K562 (cell line): ENCODE data around the gene CDH18. TPM values are rescaled to one million over a fixed set of nuclear protein-coding genes. Genes with fewer than 3 reads are reported as not detected.

Experiments
- ATAC-seq: fragments of 200-7000 bp; cut with Tn5 transposase; 3 replicates; pipeline ENCODE4 v1.9.1; 2020; ENCODE audit warnings: moderate library complexity
- BruUV-seq: library from RNA; stranded (reverse); fragments of 400-500 nt; replicated peaks from 2 replicates; lab custom pipeline; 2021; lab: Mats Ljungman, UMichigan
- CTCF ChIA-PET: fragments of 300-600 bp; formaldehyde crosslinking; extraction: SDS; loops from one replicate; lab custom pipeline; 2021; ENCODE audit warnings: low intra/inter-chr PET ratio; lab: Yijun Ruan, JAX
- POLR2A ChIA-PET: fragments of 300-600, 350-650 bp; sonication (Branson Sonifier 250); formaldehyde crosslinking; extraction: SDS; loops from one replicate; lab custom pipeline; 2021; ENCODE audit warnings: antibody characterized with exemption, inconsistent platforms; lab: Yijun Ruan, JAX
- DNase-seq, 4 experiments: peaks; one replicate each; pipeline versions ENCODE4 v3.0.0 to v3.0.0-alpha.2; 2011 to 2018; ENCODE audit warnings: low spot score in 3 of 4, mixed read lengths in 3 of 4; ENCODE audit errors: extremely low read depth in 1 of 4
- FAIRE-seq: peaks from 2 replicates; lab custom pipeline; 2011; peaks lifted over from hg19 to GRCh38; lab: Jason Lieb, UNC
- H2AFZ ChIP-seq: 2 replicates; pipeline ENCODE4 v1.6.0; 2011; ENCODE audit warnings: low read depth, low read length, control low read depth, inconsistent platforms
- H3K27ac ChIP-seq: fragments of 200-600 bp; 3 replicates; pipeline ENCODE4 v1.8.0; 2011; ENCODE audit warnings: low read depth, mild to moderate bottlenecking, control low read depth, inconsistent platforms, low read length, moderate library complexity, mixed read lengths; ENCODE audit errors: extremely low read depth
- H3K27me3 ChIP-seq, 2 experiments: fragments of 300-600 bp in 1 of 2; 2 replicates in 1 of 2; 3 replicates in 1 of 2; pipeline versions ENCODE4 v1.6.0 to v1.8.0; 2011; ENCODE audit warnings: inconsistent platforms in 2 of 2, low read length in 2 of 2, mild to moderate bottlenecking in 1 of 2, mixed read lengths in 1 of 2, moderate library complexity in 1 of 2; ENCODE audit not compliant: control insufficient read depth in 2 of 2, insufficient read depth in 2 of 2
- H3K36me3 ChIP-seq: fragments of 300-600 bp; 3 replicates; pipeline ENCODE4 v1.8.0; 2011; ENCODE audit warnings: mild to moderate bottlenecking, low read length, inconsistent platforms; ENCODE audit not compliant: control insufficient read depth, insufficient read depth
- H3K4me1 ChIP-seq, 2 experiments: fragments of 200-600 bp in 1 of 2; replicated peaks in 1 of 2; 2 replicates in 1 of 2; 3 replicates in 1 of 2; pipeline versions ENCODE4 v1.5.1 to v1.8.0; 2011; ENCODE audit warnings: inconsistent platforms in 2 of 2, low read length in 2 of 2, mild to moderate bottlenecking in 1 of 2, mixed read lengths in 1 of 2, moderate library complexity in 1 of 2; ENCODE audit not compliant: control insufficient read depth in 2 of 2, insufficient read depth in 2 of 2
- H3K4me2 ChIP-seq: 2 replicates; pipeline ENCODE4 v1.6.1; 2011; ENCODE audit warnings: low read length, control low read depth, inconsistent platforms, mixed read lengths; ENCODE audit not compliant: insufficient read depth
- H3K4me3 ChIP-seq: fragments of 200-600 bp; sonication (generic), shearing (Covaris generic); 2 replicates; pipeline ENCODE4 v1.5.1; 2016; ENCODE audit warnings: control low read depth, inconsistent platforms
- H3K79me2 ChIP-seq: fragments of 200-600 bp; 3 replicates; pipeline ENCODE4 v1.8.0; 2011; ENCODE audit warnings: low read length, inconsistent platforms; ENCODE audit not compliant: control insufficient read depth, insufficient read depth
- H3K9ac ChIP-seq, 2 experiments: 2 replicates each; pipeline versions ENCODE4 v1.6.0 to v1.6.1; 2011; ENCODE audit warnings: low read depth in 2 of 2, low read length in 2 of 2, control low read depth in 1 of 2, inconsistent platforms in 1 of 2, mild to moderate bottlenecking in 1 of 2, mixed read lengths in 1 of 2; ENCODE audit not compliant: insufficient read depth in 1 of 2
- H3K9me1 ChIP-seq: one replicate; pipeline ENCODE4 v1.6.0; 2011; ENCODE audit warnings: inconsistent platforms, mild to moderate bottlenecking, low read length, moderate library complexity; ENCODE audit not compliant: control insufficient read depth, insufficient read depth
- H3K9me3 ChIP-seq: replicated peaks from 2 replicates; pipeline ENCODE4 v1.5.1; 2011; ENCODE audit warnings: low read depth, low read length, inconsistent platforms; ENCODE audit not compliant: control insufficient read depth, insufficient read depth
- H4K20me1 ChIP-seq: replicated peaks from 2 replicates; pipeline ENCODE4 v1.6.1; 2011; ENCODE audit warnings: low read length, inconsistent platforms, mixed read lengths; ENCODE audit not compliant: control insufficient read depth, insufficient read depth
- ADNP ChIP-seq: fragments of 200-800 bp; sonication (Bioruptor generic); IDR thresholded peaks from 2 replicates; pipeline ENCODE4 v1.6.1; 2016; ENCODE audit warnings: missing genetic modification characterization, missing compliant biosample characterization
- DMBX1 ChIP-seq: fragments of 250-450 bp; sonication (Bioruptor Pico); IDR thresholded peaks from 2 replicates; pipeline ENCODE4 v1.8.0; 2022; ENCODE audit warnings: inconsistent platforms, mild to moderate bottlenecking, moderate library complexity, borderline replicate concordance
- XRCC5 ChIP-seq: fragments of 200-400 bp; formaldehyde crosslinking; IDR thresholded peaks from 2 replicates; pipeline ENCODE4 v1.6.1; 2017; ENCODE audit warnings: low read depth, mild to moderate bottlenecking, low read length
- ZKSCAN8 ChIP-seq: fragments of 200-800 bp; sonication (Bioruptor generic); IDR thresholded peaks from 2 replicates; pipeline ENCODE4 v1.6.1; 2016; ENCODE audit warnings: missing genetic modification characterization, missing compliant biosample characterization
- ZMIZ1 ChIP-seq, 2 experiments: fragments of 150-350 bp in 1 of 2; IDR thresholded peaks; 2 replicates each; pipeline ENCODE4 v1.6.1; 2012 to 2016; ENCODE audit warnings: low read depth in 2 of 2, low read length in 2 of 2, mild to moderate bottlenecking in 1 of 2, moderate library complexity in 1 of 2
- ZNF224 ChIP-seq: sonication (generic); formaldehyde crosslinking; IDR thresholded peaks from 2 replicates; pipeline ENCODE4 v1.8.0; 2022; ENCODE audit warnings: mild to moderate bottlenecking, missing genetic modification reagents
- ZNF668 ChIP-seq: fragments of 250-450 bp; sonication (Bioruptor Pico); IDR thresholded peaks from 2 replicates; pipeline ENCODE4 v1.8.0; 2022; ENCODE audit warnings: mild to moderate bottlenecking, inconsistent platforms
- WGBS: fragments of 100-300 bp; shearing (Covaris generic); methylation state at CpG from one replicate; pipeline ENCODE4 v1.1.6; 2016; ENCODE audit warnings: low coverage, mixed read lengths; ENCODE audit not compliant: insufficient coverage; ENCODE audit errors: missing lambda C conversion rate; 5-methylcytosine and 5-hydroxymethylcytosine counted together
- in situ Hi-C: fragments of 300-500 bp; cut with MboI; formaldehyde crosslinking; loops from 4 replicates; pipeline ENCODE4 v1.15.0; 2018; ENCODE audit warnings: inconsistent platforms, mixed read lengths
- intact Hi-C: fragments of 100-400 bp; cut with micrococcal nuclease; formaldehyde crosslinking; loops from 2 replicates; pipeline ENCODE4 v1.14.2; 2022
- polyA plus RNA-seq, 8 experiments: library from polyadenylated mRNA; depleted of rRNA in 4 of 8; stranded (reverse) in 5 of 8; unstranded in 3 of 8; fragments of >200 nt; fragmentation: Nextera tagmentation in 2 of 8; fragmentation: Illumina TruSeq in 1 of 8; extraction: Ambion mirVana in 2 of 8; extraction: Trizol in 1 of 8; gene quantifications; 2 replicates each; pipeline versions ENCODE4 v1.2.1 to v1.2.3, GENCODE V29; 2011 to 2014; ENCODE audit warnings: inconsistent platforms in 1 of 8, missing spikeins in 1 of 8
- total RNA-seq, 7 experiments: library from RNA; depleted of rRNA in 6 of 7; stranded (reverse); fragments of >200 nt in 6 of 7; fragmentation: Illumina TruSeq in 2 of 7; extraction: Trizol in 2 of 7; gene quantifications; 2 replicates each; pipeline versions ENCODE4 v1.2.1 to v1.2.3, GENCODE V29; 2011 to 2021; ENCODE audit warnings: low replicate concordance in 1 of 7
- TF ChIP-seq, protein P1 (sequence below): fragments of 200-400 bp; formaldehyde crosslinking; IDR thresholded peaks from 2 replicates; pipeline ENCODE4 v1.6.1; 2017; ENCODE audit warnings: mild to moderate bottlenecking, low read depth, low read length, moderate library complexity
- TF ChIP-seq, protein P2 (sequence below): fragments of 250-450 bp; sonication (Bioruptor Pico); IDR thresholded peaks from 2 replicates; pipeline ENCODE4 v1.4.0; 2020
- TF ChIP-seq, protein P3 (sequence below): IDR thresholded peaks from 2 replicates; pipeline ENCODE4 v1.6.1; 2016; ENCODE audit warnings: missing genetic modification characterization, missing compliant biosample characterization

CDH18 gene
- total and polyA plus RNA-seq, 9 of the 15 experiments (the other 6 are each of a cell fraction or from before 2014, with no cell fraction given), result 0.18 to 1.4 (median 0.31) TPM

DNA sequence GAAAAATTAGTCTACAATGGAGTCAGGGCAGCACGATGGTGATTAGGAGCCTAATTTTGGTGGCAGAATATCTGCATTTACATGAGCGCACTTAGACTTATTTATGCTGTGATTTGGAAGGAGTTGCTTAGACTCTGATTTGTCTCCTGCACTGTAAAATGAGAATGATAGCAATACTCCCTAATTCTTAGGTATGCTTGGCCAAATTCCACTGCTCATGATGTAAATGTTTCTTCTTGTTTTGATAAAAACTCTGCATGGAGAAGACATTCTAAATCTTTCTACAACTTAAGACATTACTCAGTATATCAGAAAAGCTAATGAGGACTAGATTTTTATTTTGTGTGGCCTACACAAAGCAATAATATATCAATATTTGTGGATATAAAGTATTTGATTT is 205.4 kb downstream of the CDH18 start (continued):
- TF ChIP-seq, protein P1, sequence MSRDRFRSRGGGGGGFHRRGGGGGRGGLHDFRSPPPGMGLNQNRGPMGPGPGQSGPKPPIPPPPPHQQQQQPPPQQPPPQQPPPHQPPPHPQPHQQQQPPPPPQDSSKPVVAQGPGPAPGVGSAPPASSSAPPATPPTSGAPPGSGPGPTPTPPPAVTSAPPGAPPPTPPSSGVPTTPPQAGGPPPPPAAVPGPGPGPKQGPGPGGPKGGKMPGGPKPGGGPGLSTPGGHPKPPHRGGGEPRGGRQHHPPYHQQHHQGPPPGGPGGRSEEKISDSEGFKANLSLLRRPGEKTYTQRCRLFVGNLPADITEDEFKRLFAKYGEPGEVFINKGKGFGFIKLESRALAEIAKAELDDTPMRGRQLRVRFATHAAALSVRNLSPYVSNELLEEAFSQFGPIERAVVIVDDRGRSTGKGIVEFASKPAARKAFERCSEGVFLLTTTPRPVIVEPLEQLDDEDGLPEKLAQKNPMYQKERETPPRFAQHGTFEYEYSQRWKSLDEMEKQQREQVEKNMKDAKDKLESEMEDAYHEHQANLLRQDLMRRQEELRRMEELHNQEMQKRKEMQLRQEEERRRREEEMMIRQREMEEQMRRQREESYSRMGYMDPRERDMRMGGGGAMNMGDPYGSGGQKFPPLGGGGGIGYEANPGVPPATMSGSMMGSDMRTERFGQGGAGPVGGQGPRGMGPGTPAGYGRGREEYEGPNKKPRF, result no peak

- in situ Hi-C loops, result no loop called here
- Histone ChIP-seq H3K9me1 (no peaks in the 10 kb centered on the region), H4K20me1 (no peaks in the 10 kb centered on the region), H3K4me2 (no peak overlapping the region), H3K36me3 (no peaks in the 10 kb centered on the region), H3K27ac (no peak overlapping the region), H3K4me3 (no peak overlapping the region), H2AFZ (no peak overlapping the region), H3K27me3 (no peaks in the 10 kb centered on the region), H3K9ac (no peak overlapping the region), H3K9me3 (no peaks in the 10 kb centered on the region), H3K4me1 (no peaks in the 10 kb centered on the region), H3K79me2 (no peaks in the 10 kb centered on the region)
- TF ChIP-seq ZKSCAN8 (CRISPR knock-in tag) (no peak), ZMIZ1 (IDR thresholded peaks at IDR 0.05; ENCODE audit: low read depth in 2 of 2, low read length in 2 of 2) (no peak), DMBX1 (CRISPR knock-in tag) (no peak), XRCC5 (no peak), ZNF668 (CRISPR knock-in tag) (no peak), ADNP (tag) (no peak), ZNF224 (CRISPR knock-in tag) (no peak)
- TF ChIP-seq, protein P2, sequence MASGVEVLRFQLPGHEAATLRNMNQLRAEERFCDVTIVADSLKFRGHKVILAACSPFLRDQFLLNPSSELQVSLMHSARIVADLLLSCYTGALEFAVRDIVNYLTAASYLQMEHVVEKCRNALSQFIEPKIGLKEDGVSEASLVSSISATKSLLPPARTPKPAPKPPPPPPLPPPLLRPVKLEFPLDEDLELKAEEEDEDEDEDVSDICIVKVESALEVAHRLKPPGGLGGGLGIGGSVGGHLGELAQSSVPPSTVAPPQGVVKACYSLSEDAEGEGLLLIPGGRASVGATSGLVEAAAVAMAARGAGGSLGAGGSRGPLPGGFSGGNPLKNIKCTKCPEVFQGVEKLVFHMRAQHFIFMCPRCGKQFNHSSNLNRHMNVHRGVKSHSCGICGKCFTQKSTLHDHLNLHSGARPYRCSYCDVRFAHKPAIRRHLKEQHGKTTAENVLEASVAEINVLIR (CRISPR knock-in tag), result no peak
- TF ChIP-seq, protein P3, sequence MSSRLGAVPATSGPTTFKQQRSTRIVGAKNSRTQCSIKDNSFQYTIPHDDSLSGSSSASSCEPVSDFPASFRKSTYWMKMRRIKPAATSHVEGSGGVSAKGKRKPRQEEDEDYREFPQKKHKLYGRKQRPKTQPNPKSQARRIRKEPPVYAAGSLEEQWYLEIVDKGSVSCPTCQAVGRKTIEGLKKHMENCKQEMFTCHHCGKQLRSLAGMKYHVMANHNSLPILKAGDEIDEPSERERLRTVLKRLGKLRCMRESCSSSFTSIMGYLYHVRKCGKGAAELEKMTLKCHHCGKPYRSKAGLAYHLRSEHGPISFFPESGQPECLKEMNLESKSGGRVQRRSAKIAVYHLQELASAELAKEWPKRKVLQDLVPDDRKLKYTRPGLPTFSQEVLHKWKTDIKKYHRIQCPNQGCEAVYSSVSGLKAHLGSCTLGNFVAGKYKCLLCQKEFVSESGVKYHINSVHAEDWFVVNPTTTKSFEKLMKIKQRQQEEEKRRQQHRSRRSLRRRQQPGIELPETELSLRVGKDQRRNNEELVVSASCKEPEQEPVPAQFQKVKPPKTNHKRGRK, result no peak
- under 1% methylated on average over 5 of the region's 5 CpGs for WGBS
- FAIRE-seq (no peak), DNase-seq (no peak), ATAC-seq (no peak)
- BruUV-seq, result no TSS peak
- intact Hi-C loops, result no loop called here
- POLR2A ChIA-PET, result no interaction called here
- CTCF ChIA-PET, result no interaction called here
These were observed 210.6 kb downstream of the CDH18 start for GRCh38 chr5:19777363-19777762.
